Measurements from ENCODE around the gene ICE1. TPM values are rescaled to one million over a fixed set of nuclear protein-coding genes. Genes with fewer than 3 reads are reported as not detected.

ICE1 gene
- total RNA-seq, 1 donor from 2014 or later: 37.9 TPM

GRCh38 chr5:5534333-5534732, 111.9 kb downstream of the ICE1 start:
- Mint-ChIP-seq H3K27me3 (ENCODE audit: low read depth) (no peaks in the 10 kb centered on the region), H3K4me1 (peaks cover 7% of the 10 kb centered on the region), H3K36me3 (no peaks in the 10 kb centered on the region), H3K4me3 (no peak overlapping the region), H3K27ac (no peak overlapping the region), H3K9me3 (peaks cover 6% of the 10 kb centered on the region)
- TF ChIP-seq, protein P1, sequence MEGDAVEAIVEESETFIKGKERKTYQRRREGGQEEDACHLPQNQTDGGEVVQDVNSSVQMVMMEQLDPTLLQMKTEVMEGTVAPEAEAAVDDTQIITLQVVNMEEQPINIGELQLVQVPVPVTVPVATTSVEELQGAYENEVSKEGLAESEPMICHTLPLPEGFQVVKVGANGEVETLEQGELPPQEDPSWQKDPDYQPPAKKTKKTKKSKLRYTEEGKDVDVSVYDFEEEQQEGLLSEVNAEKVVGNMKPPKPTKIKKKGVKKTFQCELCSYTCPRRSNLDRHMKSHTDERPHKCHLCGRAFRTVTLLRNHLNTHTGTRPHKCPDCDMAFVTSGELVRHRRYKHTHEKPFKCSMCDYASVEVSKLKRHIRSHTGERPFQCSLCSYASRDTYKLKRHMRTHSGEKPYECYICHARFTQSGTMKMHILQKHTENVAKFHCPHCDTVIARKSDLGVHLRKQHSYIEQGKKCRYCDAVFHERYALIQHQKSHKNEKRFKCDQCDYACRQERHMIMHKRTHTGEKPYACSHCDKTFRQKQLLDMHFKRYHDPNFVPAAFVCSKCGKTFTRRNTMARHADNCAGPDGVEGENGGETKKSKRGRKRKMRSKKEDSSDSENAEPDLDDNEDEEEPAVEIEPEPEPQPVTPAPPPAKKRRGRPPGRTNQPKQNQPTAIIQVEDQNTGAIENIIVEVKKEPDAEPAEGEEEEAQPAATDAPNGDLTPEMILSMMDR (IDR thresholded peaks at IDR 0.05; ENCODE audit: unreplicated experiment): no peak
- DNase-seq (ENCODE audit: low spot score in 2 of 2, unreplicated experiment in 2 of 2): no peak

DNA sequence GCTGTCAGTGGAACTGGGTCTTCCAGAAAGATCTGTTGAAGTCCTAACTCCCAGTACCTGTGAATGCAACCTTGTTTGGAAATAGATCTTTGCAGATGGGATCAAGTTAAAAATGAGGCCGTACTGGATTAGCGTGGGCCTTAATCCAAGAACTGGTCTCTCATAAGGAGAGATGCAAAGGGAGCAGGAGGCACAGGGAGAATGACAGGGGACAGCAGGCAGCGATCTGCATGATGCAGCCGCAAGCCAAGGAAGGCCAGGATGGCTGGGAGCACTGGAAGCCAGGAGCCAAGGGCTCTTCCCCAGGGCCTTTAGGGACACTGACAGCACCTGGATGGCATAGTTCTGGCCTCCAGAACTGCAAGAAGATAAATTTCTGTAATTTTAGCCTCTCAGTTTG, 114.4 kb downstream of the ICE1 start:
- Mint-ChIP-seq H3K9me3 (no peaks in the 10 kb centered on the region), H3K27me3 (ENCODE audit: low read depth) (no peaks in the 10 kb centered on the region), H3K4me3 (no peak overlapping the region), H3K4me1 (peaks cover 4% of the 10 kb centered on the region), H3K27ac (no peak overlapping the region), H3K36me3 (no peaks in the 10 kb centered on the region)
- DNase-seq (ENCODE audit: low spot score in 2 of 2, unreplicated experiment in 2 of 2): no peak
- TF ChIP-seq, protein P1 (IDR thresholded peaks at IDR 0.05; ENCODE audit: unreplicated experiment): no peak

DNA sequence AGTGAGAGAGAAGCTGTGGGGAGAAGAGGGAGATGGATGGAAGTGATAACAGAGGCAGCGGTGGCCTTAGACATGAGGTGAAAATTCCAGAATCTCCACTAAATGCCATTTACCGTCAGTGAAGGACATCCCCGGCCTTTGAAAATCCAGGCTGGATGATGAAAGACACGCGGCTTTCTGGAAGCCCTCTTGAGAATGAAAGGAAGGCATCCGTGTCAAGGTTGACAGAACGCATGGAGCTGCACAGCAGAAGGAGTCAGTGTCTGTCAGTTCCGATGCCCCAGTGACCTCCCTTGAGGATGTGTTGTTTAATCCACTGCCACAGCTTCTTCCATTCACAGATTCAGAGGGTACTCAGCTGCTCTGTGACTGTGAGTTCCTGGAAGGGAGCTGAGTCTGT, 114.9 kb downstream of the ICE1 start:
- no peak for DNase-seq (ENCODE audit: low spot score in 2 of 2, unreplicated experiment in 2 of 2)
- Mint-ChIP-seq H3K36me3 (no peaks in the 10 kb centered on the region), H3K4me3 (no peak overlapping the region), H3K27ac (no peak overlapping the region), H3K27me3 (ENCODE audit: low read depth) (no peaks in the 10 kb centered on the region), H3K4me1 (peaks cover 4% of the 10 kb centered on the region), H3K9me3 (no peaks in the 10 kb centered on the region)
- TF ChIP-seq, protein P1 (IDR thresholded peaks at IDR 0.05; ENCODE audit: unreplicated experiment): no peak

GRCh38 chr5:5539590-5539989, 117.1 kb downstream of the ICE1 start:
- no peak overlapping the region for H3K4me3 Mint-ChIP-seq
- no peaks in the 10 kb centered on the region for H3K27me3 Mint-ChIP-seq (ENCODE audit: low read depth)
- TF ChIP-seq, protein P1 (IDR thresholded peaks at IDR 0.05; ENCODE audit: unreplicated experiment): no peak
- peaks cover 7% of the 10 kb centered on the region for H3K4me1 Mint-ChIP-seq
- H3K27ac Mint-ChIP-seq: no peak overlapping the region
- DNase-seq (ENCODE audit: low spot score in 2 of 2, unreplicated experiment in 2 of 2): no peak
- H3K36me3 Mint-ChIP-seq: no peaks in the 10 kb centered on the region
- no peaks in the 10 kb centered on the region for H3K9me3 Mint-ChIP-seq
